Retinal pigment epithelial cell (primary cell): Measurements from ENCODE around the gene KIF19.
A peak's percentile ranks its signal among the peaks of the same experiment; 100 is the strongest.

Experiments used
- DNase-seq: peaks from one replicate; pipeline ENCODE4 v3.0.0-alpha.2; 2010; ENCODE audit warnings: low read depth
- H3K4me3 ChIP-seq: 2 replicates; pipeline ENCODE4 v1.5.1; 2011; ENCODE audit warnings: mild to moderate bottlenecking, low read length, control low read depth, moderate library complexity
- CTCF ChIP-seq: conservative IDR thresholded peaks from 2 replicates; pipeline ENCODE4 v1.5.1; 2011; ENCODE audit warnings: low read depth, low read length, control low read depth, inconsistent platforms

The KIF19 gene

DNA sequence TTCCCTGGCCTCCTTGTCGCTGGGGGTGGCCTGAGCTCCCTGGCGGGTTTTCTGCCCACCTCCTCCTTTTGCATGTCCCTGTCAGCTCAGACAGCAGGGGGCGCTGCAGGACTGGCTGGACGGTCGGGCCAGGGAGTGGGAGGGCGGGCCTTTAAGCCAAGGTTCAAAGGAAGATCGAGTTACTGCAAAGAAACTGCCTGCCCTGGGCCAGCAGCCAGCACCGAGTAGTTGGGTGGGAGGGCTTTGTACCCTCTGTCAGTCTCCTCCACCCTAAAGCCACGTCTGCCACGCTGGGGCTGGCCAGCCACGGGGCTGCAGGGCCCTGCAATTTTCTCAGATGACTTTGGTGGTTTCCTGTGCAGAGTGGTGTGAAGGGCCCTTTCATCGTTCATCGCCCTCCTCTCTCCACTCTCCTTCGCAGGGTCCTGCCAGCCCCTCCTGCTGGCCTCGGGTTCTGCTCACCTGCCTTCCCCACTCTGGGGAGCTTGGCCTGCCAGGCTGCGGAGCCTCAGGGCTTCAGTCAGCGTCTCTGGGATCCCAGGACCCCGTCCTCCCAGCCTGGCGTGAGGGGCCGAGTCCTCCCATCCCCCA, 53.6 kb downstream of the KIF19 start:
- H3K4me3 ChIP-seq, result no peak overlapping the region
- peak; percentile 86 for TF ChIP-seq CTCF
- peak; percentile 24 for DNase-seq

DNA sequence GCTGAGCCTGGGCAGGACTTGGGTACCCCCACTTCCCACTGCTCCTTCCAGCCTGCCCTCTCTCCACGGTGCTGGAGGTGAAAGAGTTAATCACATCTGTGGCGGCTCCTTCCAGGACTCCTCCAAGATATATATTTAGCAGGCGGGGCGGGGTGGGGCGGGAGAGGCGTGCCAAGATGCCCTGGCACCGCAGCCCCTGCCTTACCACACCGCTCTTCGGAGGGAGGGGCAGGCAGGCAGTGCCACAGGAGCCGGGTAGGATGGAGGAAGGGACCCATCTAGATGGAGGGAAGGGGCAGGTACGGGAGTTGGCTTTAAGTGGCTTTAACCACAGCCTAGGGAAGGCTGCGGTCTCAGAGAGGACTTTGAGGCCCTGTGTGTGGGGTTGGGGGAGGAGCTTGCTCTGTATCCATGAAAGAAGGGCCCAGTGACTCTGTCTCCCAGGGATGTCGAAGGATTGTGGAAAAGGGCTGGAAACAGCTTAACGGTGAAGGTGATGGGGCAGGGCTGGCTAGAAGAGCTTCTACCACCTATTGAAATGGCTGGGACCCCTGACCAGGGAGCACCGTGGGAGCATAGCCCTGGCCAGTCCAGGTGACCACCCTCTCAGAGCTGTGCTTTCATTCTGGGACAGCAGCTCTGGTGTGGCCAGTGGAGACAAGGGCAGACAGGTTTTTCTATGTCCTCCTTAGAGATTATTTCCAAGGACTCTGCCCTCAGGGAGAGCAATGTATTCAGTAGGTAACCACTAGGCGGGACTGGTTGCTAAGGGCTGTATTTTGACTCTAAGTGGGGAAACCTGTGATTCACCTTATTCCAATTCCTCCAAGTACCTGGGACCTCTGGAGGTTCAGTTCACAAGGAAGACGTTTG, 54.3 kb downstream of the KIF19 start:
- TF ChIP-seq CTCF, result no peak
- H3K4me3 ChIP-seq, result no peak overlapping the region

DNA sequence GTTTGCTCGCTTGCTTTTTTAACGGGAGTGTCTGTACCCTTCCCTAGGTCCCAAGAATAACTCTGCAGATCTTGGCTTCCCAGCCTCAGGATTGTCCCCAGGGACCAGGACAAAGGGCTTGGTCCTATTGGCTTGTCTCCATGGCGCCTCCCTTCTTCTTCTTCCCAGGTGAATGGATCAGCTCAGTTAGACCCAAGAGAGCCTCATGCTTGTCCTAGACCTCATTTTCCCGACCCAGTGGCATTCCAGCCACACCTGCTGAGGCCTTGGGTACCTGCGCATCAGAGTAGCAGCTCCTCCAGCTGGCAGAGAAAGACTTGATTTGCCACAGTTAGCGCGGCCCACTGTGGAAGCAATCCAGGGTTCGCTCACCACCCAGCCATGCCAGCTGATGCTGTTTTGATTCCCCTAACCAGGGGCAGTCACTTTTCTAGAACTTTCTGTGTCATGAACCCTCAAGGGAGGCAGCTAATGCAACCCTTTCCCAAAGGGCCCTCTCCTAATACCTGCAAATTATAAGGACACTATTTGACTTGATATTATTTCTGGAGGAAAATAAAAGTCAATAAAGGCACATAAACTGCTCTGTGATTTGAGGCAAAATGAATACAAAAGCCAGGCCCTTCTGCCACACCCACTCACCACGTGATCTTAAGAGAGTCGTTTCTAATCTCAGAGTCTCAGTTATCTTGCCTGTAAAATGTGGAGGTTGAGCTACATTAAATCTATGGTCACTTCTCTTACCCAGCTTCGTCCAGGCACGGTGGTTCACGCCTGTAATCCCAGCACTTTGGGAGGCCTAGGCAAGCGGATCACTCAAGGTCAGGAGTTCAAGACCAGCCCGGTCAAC, 55.2 kb downstream of the KIF19 start:
- TF ChIP-seq CTCF, result no peak
- H3K4me3 ChIP-seq, result no peak overlapping the region
- no peak for DNase-seq

More for the DNA sequence above, 54.3 kb downstream of the KIF19 start:
- DNase-seq, result no peak

DNA sequence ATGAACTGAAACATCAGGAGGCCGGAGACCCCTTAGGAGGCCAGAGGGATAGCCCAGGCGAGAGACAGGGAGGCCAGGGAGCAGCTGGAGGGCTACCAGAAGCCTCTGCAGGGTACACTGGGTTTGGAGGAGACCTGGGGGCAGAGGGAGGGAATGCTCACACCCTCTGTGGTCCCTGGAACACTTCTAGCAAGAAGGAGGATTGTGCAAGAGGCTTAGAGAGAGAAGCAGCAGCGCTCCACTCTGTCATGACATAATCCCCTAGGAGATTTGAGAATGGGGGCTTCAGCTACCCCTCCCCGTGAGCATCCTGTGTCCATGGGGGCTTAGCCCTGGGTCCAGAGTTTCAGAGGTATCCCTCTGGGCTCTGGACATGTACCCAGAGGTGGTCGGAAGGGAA, 57.1 kb downstream of the KIF19 start:
- no peak for DNase-seq

GRCh38 chr17:74385201-74385600, 59.2 kb downstream of the KIF19 start:
- no peak overlapping the region for H3K4me3 ChIP-seq
- TF ChIP-seq CTCF, result no peak
- no peak for DNase-seq

More for the DNA sequence above, 57.1 kb downstream of the KIF19 start:
- no peak for TF ChIP-seq CTCF
- no peak overlapping the region for H3K4me3 ChIP-seq

DNA sequence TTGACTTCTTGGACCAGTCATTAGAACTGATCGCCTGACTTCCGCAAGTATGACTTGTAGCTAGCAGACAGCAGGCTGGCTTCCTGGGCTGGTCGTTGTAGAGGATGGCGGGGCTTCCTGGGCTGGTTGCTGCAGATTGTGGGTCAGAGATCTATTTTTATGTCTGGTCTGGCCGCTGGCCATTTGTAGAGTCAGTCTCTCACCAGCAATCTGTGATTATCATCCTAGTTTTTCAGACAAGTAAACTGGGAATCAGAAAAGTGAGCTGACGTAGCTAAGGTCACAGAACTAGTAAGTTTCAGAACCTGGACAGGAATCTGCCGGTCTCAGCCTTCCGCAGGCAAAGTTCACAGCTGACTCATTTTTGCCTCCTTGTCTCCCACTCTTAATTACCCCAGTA, 60.4 kb downstream of the KIF19 start:
- H3K4me3 ChIP-seq, result no peak overlapping the region
- DNase-seq, result no peak
- TF ChIP-seq CTCF, result no peak
